Lower leg skin (tissue), 3 donors: ENCODE data around the gene MBD3L5.
"Not testable (repeated sequence)": the region's sequence is repeated elsewhere in the genome, so short reads cannot be mapped to it uniquely, and the experiment has no call there.

Experiments
- CTCF ChIP-seq, 3 donors: fragments of 450-650 bp; IDR thresholded peaks; one replicate each; pipeline ENCODE4 v1.5.1; 2016; ENCODE audit warnings: antibody characterized with exemption in 3 of 3, mild to moderate bottlenecking in 3 of 3, moderate library complexity in 2 of 3
- POLR2A ChIP-seq, 2 donors: fragments of 450-650 bp; IDR thresholded peaks; one replicate each; pipeline ENCODE4 v1.6.1; 2016 to 2017; ENCODE audit warnings: antibody characterized with exemption in 2 of 2, mild to moderate bottlenecking in 1 of 2, moderate library complexity in 1 of 2

GRCh38 chr19:7040079-7040478, 9.7 kb downstream of the MBD3L5 start, which contains the start of gene MBD3L4:
- TF ChIP-seq CTCF, POLR2A (IDR thresholded peaks at IDR 0.05): not testable (repeated sequence)
